ENCODE results near the gene RPP14.
"Not testable (repeated sequence)": the region's sequence is repeated elsewhere in the genome, so short reads cannot be mapped to it uniquely, and the experiment has no call there.

The RPP14 gene

GRCh38 chr3:58305882-58306711 is at the start of gene RPP14, which contains the start of gene HTD2:
Gene RPP14 (plus strand): TSS chr3:58306245. CDS start chr3:58310330, 4,085 bp downstream.
Gene HTD2 (plus strand): TSS chr3:58306520. CDS start chr3:58317614, 11,094 bp downstream.
- peak; percentile 96 for DNase-seq (ENCODE audit: low read depth, low spot score)

GRCh38 chr3:58256511-58256910 is 49.5 kb upstream of the RPP14 start:
- no peak for DNase-seq (ENCODE audit: low read depth, low spot score)

DNA sequence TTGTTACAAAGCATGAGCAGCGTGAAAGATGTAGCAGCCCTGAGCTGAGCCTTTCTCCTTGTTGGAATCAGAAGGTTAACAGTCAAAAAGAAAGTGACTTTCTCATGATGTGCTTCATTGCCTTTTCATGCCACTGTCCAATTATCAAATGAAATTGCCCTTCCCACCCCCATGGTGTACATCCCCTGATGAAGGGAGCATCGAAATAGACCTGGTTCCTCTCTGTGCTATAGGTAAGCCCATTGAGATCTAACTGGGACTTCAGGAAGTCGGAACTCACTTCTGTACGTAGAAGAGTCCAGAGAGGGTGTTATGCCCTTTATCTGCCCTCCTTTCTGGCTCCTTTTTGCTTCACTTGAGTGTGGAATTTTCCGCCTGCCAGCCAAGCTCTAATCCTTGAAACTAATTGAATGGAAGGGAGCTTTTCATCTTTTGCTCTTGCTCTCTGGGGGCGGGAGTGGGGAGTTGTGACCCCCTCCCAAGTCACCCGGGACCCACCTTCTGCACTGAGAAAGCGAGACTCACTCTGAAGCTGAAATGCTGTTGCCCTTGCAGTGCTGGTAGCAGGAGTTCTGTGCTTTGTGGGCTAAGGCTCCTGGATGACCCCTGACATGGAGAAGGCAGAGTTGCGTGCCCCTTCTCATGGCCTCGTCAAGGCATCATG is 47.5 kb upstream of the RPP14 start:
- no peak for DNase-seq (ENCODE audit: low read depth, low spot score)

DNA sequence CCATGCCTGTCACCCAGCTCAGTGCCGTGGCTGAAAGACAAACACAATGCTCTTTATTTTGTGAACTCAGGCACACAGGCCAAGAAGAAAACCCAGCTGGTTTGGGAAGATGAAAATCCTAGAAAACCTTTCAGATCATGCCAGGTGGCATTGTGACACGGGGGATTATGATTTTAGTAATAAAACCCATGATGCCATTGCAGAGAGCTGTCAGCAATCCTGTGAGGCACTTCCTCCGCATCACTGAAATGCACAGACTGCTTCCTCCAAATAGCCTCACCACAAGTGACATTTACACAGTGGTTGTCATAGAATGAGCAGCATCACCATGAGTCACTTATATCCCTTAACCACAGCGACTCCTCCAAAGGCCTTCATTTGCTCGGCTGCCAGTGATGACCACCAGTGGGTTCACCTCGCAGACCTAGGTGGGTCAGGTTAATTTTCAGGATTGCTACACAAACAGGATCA is 45.7 kb upstream of the RPP14 start:
- DNase-seq (ENCODE audit: low read depth, low spot score): no peak

GRCh38 chr3:58260733-58261132 is 45.3 kb upstream of the RPP14 start:
- DNase-seq (ENCODE audit: low read depth, low spot score): no peak

- no peak for DNase-seq (ENCODE audit: low read depth, low spot score)
Observed at GRCh38 chr3:58261954-58262666, 43.9 kb upstream of the RPP14 start.

DNA sequence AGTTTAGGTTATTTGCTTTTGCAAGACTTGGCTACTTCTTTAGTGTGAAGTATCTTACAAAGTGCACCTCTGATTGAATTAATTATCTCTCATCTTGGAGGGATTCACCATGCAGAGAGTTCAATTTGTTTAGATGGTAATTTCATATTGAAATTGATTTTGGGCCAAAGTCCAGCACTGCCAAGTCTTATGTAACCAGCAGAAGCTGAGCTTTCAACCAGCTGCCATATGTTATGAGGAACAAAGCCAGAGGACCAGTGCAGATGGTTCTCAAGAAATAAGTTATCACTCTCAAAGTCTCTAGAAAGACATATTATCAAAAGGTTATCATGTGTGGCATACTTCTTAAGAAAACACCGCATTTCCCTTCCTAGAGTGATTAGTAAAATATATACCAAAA is 39.5 kb upstream of the RPP14 start:
- DNase-seq (ENCODE audit: low read depth, low spot score): no peak

- DNase-seq (ENCODE audit: low read depth, low spot score): not testable (repeated sequence)
Observed at GRCh38 chr3:58267543-58267942, 38.5 kb upstream of the RPP14 start.

GRCh38 chr3:58269356-58269755 is 36.7 kb upstream of the RPP14 start:
- no peak for DNase-seq (ENCODE audit: low read depth, low spot score)

DNA sequence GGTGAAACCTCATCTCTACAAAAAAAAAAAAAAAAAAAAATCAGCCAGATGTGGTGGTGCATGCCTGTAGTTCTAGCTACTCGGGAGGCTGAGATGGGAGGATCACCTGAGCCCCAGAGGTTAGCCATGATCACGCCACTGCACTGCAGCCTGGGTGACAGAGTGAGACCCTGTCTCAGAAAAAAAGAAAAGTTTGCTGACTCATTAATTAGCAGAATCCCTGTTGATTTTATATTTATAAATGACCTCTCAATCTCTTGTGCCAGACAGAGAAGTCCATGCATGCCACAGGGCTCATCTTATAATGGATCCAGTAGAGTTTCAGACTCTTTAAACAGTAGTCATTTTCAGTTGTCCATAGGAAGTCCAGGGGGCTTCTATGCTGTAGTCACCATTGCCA is 35.6 kb upstream of the RPP14 start:
- no peak for DNase-seq (ENCODE audit: low read depth, low spot score)

DNA sequence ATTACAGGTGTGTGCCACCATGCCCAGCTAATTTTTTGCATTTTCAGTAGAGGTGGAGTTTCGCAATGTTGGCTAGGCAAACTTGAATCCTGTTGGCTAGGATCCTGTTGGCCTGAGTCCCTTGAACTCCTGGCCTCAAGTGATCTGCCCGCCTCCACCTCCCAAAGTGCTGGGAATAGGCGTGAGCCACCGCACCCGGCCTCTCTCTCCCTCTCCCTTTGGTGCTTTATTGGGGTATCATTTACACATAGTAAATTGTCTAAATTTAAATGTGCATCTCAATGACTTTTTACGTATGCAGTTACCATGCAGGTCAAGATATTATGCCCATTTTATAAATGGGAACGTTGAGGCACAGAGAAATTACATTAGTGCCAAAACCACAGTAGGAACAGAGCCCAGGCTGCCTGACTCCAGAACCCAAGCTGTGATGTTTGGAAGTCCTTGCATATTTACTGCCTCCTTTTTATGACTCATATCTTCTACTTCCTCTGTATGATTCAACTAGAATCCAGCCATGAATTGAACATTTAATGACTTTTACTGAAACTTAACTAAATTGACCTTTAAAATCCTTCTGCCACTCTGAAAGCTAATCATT is 34.0 kb upstream of the RPP14 start:
- no peak for DNase-seq (ENCODE audit: low read depth, low spot score)

DNA sequence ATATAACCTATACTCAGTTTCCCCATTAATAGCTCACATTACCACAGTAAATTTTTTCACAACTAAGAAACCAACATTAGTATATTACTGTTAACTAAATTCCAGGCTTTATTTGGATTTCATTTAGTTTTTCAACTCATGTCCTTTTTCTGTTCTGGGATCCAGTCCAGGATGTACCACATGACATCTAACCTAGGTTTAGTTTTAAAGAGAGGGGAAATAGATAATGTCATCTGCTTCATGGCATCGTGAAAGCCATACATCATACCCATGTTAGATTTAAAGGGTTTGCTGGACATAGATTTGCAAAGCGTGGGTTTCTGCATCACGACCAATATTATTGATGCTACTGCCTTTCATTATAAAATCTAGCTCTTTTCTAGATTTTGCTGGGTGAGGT is 33.2 kb upstream of the RPP14 start:
- no peak for DNase-seq (ENCODE audit: low read depth, low spot score)

DNA sequence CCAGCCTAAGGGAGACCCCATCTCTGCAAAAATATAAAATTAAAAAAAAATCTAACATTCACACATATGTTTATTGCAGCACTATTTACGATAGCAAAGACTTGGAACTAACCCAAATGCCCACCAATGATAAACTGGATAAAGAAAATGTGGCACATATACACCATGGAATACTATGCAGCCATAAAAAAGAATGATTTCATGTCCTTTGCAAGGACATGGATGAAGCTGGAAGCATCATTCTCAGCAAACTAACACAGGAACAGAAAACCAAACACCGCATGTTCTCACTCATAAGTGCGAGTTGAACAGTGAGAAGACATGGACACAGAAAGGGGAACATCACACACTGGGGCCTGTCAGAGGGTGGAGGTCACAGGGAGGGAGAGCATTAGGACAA is 32.7 kb upstream of the RPP14 start:
- not testable (repeated sequence) for DNase-seq (ENCODE audit: low read depth, low spot score)

GRCh38 chr3:58274027-58274614 is 31.9 kb upstream of the RPP14 start:
- no peak for DNase-seq (ENCODE audit: low read depth, low spot score)

DNA sequence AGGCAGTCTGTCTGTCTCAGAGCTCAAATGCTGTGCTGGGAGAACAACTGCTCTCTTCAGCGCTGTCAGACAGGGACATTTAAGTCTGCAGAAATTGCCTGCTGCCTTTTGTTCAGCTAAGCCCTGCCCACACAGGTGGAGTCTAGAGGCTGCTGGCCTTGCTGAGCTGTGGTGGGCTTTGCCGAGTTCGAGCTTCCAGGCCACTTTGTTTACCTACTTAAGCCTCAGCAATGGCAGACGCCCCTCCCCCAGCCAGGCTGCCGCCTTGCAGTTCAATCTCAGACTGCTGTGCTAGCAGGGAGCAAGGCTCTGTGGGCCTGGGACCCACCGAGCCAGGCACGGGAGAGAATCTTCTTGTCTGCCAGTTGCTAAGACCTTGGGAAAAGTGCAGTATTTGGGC is 25.0 kb upstream of the RPP14 start:
- DNase-seq (ENCODE audit: low read depth, low spot score): no peak

GRCh38 chr3:58285334-58285733 is 20.7 kb upstream of the RPP14 start:
- no peak for DNase-seq (ENCODE audit: low read depth, low spot score)

DNA sequence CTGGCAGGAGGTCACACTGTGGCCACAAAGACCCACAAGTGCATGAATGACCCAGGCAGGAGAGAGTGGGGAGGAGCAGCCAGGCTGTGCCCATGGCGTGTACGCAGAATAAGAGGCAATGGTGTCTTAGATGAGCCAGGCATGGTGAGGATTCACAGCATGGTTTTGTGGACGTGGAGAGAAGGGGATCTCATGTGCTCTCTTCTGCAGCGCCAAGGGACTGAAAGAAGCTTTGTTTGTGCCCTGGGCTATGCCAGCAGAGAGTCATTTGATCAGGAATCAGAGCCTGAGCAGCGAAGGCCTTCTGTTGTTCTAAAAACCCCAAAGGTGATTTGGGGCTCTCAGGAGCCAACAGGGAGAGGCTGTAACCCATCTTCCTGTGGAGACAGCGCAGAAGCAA is 18.7 kb upstream of the RPP14 start:
- DNase-seq (ENCODE audit: low read depth, low spot score): no peak

GRCh38 chr3:58288011-58288728 is 17.9 kb upstream of the RPP14 start:
- DNase-seq (ENCODE audit: low read depth, low spot score): no peak

DNA sequence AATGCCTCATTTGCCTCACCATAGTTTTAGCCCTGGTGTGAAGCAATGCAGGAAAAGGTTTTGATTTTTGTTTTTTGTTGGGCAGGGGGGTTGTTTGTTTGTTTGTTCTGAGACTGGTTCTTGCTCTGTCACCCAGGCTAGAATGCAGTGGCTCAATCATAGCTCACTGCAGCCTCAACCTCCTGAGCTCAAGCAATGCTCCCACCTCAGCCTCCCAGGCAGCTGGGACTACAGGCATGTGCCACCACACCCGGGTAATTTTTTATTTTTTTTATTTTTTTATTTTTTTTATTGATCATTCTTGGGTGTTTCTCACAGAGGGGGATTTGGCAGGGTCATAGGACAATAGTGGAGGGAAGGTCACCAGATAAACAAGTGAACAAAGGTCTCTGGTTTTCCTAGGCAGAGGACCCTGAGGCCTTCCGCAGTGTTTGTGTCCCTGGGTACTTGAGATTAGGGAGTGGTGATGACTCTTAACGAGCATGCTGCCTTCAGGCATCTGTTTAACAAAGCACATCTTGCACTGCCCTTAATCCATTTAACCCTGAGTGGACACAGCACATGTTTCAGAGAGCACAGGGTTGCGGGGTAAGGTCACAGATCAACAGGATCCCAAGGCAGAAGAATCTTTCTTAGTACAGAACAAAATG is 17.0 kb upstream of the RPP14 start:
- not testable (repeated sequence) for DNase-seq (ENCODE audit: low read depth, low spot score)

DNA sequence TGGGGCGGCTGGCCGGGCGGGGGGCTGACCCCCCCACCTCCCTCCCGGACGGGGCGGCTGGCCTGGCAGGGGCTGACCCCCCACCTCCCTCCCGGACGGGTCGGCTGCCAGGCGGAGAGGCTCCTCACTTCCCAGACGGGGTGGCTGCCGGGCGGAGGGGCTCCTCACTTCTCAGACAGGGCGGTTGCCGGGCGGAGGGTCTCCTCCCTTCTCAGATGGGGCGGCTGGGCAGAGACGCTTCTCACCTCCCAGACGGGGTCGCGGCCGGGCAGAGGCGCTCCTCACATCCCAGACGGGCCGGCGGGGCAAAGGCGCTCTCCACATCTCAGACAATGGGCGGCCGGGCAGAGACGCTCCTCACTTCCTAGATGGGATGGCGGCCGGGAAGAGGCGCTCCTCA is 15.6 kb upstream of the RPP14 start:
- not testable (repeated sequence) for DNase-seq (ENCODE audit: low read depth, low spot score)

Measured in activated CD4-positive, CD25-positive, alpha-beta regulatory T cell treated with anti-CD3 and anti-CD28 coated beads, Interleukin-2, amount 50 U/mL, for 16 hours (primary cell).